Activated CD8-positive, alpha-beta T cell treated with anti-CD3 and anti-CD28 coated beads for 36 hours (primary cell): ENCODE data around the gene HPRT1. TPM values are rescaled to one million over a fixed set of nuclear protein-coding genes. Genes with fewer than 3 reads are reported as not detected.

Experiments
- ATAC-seq: fragments of 200-7000 bp; cut with Tn5 transposase; one replicate; pipeline ENCODE4 v1.10.0; 2021; ENCODE audit warnings: mild to moderate bottlenecking, moderate library complexity
- CTCF ChIA-PET: fragments of 350-600 bp; sonication (Branson Sonifier 250); formaldehyde crosslinking; loops from one replicate; lab custom pipeline; 2021; ENCODE audit warnings: antibody characterized with exemption; lab: Charles Lee
- POLR2A ChIA-PET: fragments of 350-600 bp; sonication (Branson Sonifier 250); formaldehyde crosslinking; loops from one replicate; lab custom pipeline; 2021; ENCODE audit warnings: antibody characterized with exemption; lab: Charles Lee
- DNase-seq: peaks from one replicate; pipeline ENCODE4 v3.0.0-alpha.2; 2020
- H3K27ac Mint-ChIP-seq: one replicate; pipeline ENCODE4 v1.8.0; 2021; ENCODE audit warnings: mild to moderate bottlenecking, mixed read lengths
- H3K27me3 Mint-ChIP-seq: one replicate; pipeline ENCODE4 v1.8.0; 2021; ENCODE audit warnings: mixed read lengths
- H3K36me3 Mint-ChIP-seq: one replicate; pipeline ENCODE4 v1.8.0; 2021; ENCODE audit warnings: low read depth, mixed read lengths
- H3K4me1 Mint-ChIP-seq: one replicate; pipeline ENCODE4 v1.8.0; 2021; ENCODE audit warnings: low read depth, mixed read lengths
- H3K4me3 Mint-ChIP-seq: one replicate; pipeline ENCODE4 v1.8.0; 2021; ENCODE audit warnings: mild to moderate bottlenecking, moderate library complexity, mixed read lengths
- H3K9me3 Mint-ChIP-seq: one replicate; pipeline ENCODE4 v1.8.0; 2021; ENCODE audit warnings: mixed read lengths
- CTCF ChIP-seq: fragments of 200-600 bp; IDR thresholded peaks from one replicate; pipeline ENCODE4 v1.8.0; 2022; ENCODE audit warnings: antibody characterized with exemption, mild to moderate bottlenecking
- intact Hi-C: fragments of 100-400 bp; cut with micrococcal nuclease; formaldehyde crosslinking; loops from one replicate; pipeline ENCODE4 v1.10.0; 2022
- total RNA-seq, 2 experiments: library from RNA; stranded (reverse); gene quantifications; one replicate each; pipeline ENCODE4 v1.2.3, GENCODE V29; 2021

The HPRT1 gene
- total RNA-seq, 2 experiments from 2014 or later = 118 to 120 TPM

- no peak for ATAC-seq
- H3K9me3 Mint-ChIP-seq = no peaks in the 10 kb centered on the region
- intact Hi-C loops = no loop called here
- no peak for TF ChIP-seq CTCF
- H3K4me1 Mint-ChIP-seq = no peaks in the 10 kb centered on the region
- no peak for DNase-seq
- H3K27ac Mint-ChIP-seq = no peak overlapping the region
- ChIA-PET CTCF (no interaction called here), POLR2A (no interaction called here)
- H3K36me3 Mint-ChIP-seq = peaks cover 14% of the 10 kb centered on the region
- no peak overlapping the region for H3K4me3 Mint-ChIP-seq
- H3K27me3 Mint-ChIP-seq = no peaks in the 10 kb centered on the region
These were observed 36.4 kb upstream of the HPRT1 start for GRCh38 chrX:134423606-134424005.

GRCh38 chrX:134426281-134426680, 33.7 kb upstream of the HPRT1 start:
- Mint-ChIP-seq H3K36me3 (peaks cover 22% of the 10 kb centered on the region), H3K9me3 (no peaks in the 10 kb centered on the region), H3K4me3 (no peak overlapping the region), H3K27ac (no peak overlapping the region), H3K27me3 (no peaks in the 10 kb centered on the region), H3K4me1 (peaks cover 5% of the 10 kb centered on the region)
- ChIA-PET CTCF (no interaction called here), POLR2A (no interaction called here)
- no peak for DNase-seq
- no peak for ATAC-seq
- intact Hi-C loops = no loop called here
- TF ChIP-seq CTCF = no peak

- peaks cover 29% of the 10 kb centered on the region for H3K36me3 Mint-ChIP-seq
- TF ChIP-seq CTCF = no peak
- H3K4me3 Mint-ChIP-seq = no peak overlapping the region
- ChIA-PET POLR2A (no interaction called here), CTCF (no interaction called here)
- H3K27ac Mint-ChIP-seq = peak overlapping the region; percentile 42
- intact Hi-C loops = no loop called here
- DNase-seq = peak; percentile 12
- H3K27me3 Mint-ChIP-seq = no peaks in the 10 kb centered on the region
- H3K4me1 Mint-ChIP-seq = peaks cover 11% of the 10 kb centered on the region
- ATAC-seq = peak; percentile 89
- H3K9me3 Mint-ChIP-seq = no peaks in the 10 kb centered on the region
These were observed 28.1 kb upstream of the HPRT1 start for GRCh38 chrX:134431894-134432293.

- Mint-ChIP-seq H3K36me3 (peaks cover 30% of the 10 kb centered on the region), H3K4me1 (peaks cover 5% of the 10 kb centered on the region), H3K4me3 (no peak overlapping the region), H3K27me3 (no peaks in the 10 kb centered on the region), H3K9me3 (no peaks in the 10 kb centered on the region), H3K27ac (no peak overlapping the region)
- DNase-seq (no peak), ATAC-seq (no peak)
- ChIA-PET POLR2A (no interaction called here), CTCF (no interaction called here)
- TF ChIP-seq CTCF = no peak
- intact Hi-C loops = no loop called here
These were observed 24.1 kb upstream of the HPRT1 start for GRCh38 chrX:134435894-134436293.

GRCh38 chrX:134443020-134443419, 16.9 kb upstream of the HPRT1 start:
- TF ChIP-seq CTCF = no peak
- ATAC-seq = no peak
- no peak for DNase-seq
- H3K4me3 Mint-ChIP-seq = no peak overlapping the region
- CTCF ChIA-PET = no interaction called here
- H3K4me1 Mint-ChIP-seq = peaks cover 12% of the 10 kb centered on the region
- POLR2A ChIA-PET = no interaction called here
- H3K27ac Mint-ChIP-seq = no peak overlapping the region
- no peaks in the 10 kb centered on the region for H3K9me3 Mint-ChIP-seq
- peaks cover 6% of the 10 kb centered on the region for H3K36me3 Mint-ChIP-seq
- intact Hi-C loops = no loop called here
- no peaks in the 10 kb centered on the region for H3K27me3 Mint-ChIP-seq
